Neural progenitor cell (in vitro differentiated cells): ENCODE results near the gene NALCN. TPM values are rescaled to one million over a fixed set of nuclear protein-coding genes. Genes with fewer than 3 reads are reported as not detected.

Experiments
- DNase-seq: peaks from one replicate; pipeline ENCODE4 v3.0.0-alpha.2; 2016; ENCODE audit warnings: low spot score
- H2AFZ ChIP-seq: fragments of 200-600 bp; sonication (generic); replicated peaks from 2 replicates; pipeline ENCODE4 v1.6.1; 2016; ENCODE audit warnings: antibody characterized with exemption
- H3F3A ChIP-seq: fragments of 200-600 bp; sonication (generic); 2 replicates; pipeline ENCODE4 v1.6.1; 2016; ENCODE audit warnings: antibody characterized with exemption, low read depth
- H3K27ac ChIP-seq: fragments of 200-600 bp; sonication (generic); 2 replicates; pipeline ENCODE4 v1.5.1; 2016; ENCODE audit warnings: mild to moderate bottlenecking
- H3K27me3 ChIP-seq: fragments of 200-600 bp; sonication (generic); 2 replicates; pipeline ENCODE4 v1.6.1; 2016; ENCODE audit warnings: mild to moderate bottlenecking, moderate library complexity
- H3K36me3 ChIP-seq: fragments of 200-600 bp; sonication (generic); 2 replicates; pipeline ENCODE4 v1.5.1; 2016
- H3K4me1 ChIP-seq: fragments of 200-600 bp; sonication (generic); 2 replicates; pipeline ENCODE4 v1.6.1; 2016; ENCODE audit warnings: mixed run types
- H3K4me2 ChIP-seq: fragments of 200-600 bp; sonication (generic); 2 replicates; pipeline ENCODE4 v1.6.1; 2016
- H3K4me3 ChIP-seq: fragments of 200-600 bp; sonication (generic); 2 replicates; pipeline ENCODE4 v1.5.1; 2016
- H3K79me2 ChIP-seq: fragments of 200-600 bp; sonication (generic); 2 replicates; pipeline ENCODE4 v1.6.1; 2016; ENCODE audit warnings: low read depth
- H3K9ac ChIP-seq: fragments of 200-600 bp; sonication (generic); 2 replicates; pipeline ENCODE4 v1.6.1; 2016
- H3K9me3 ChIP-seq: fragments of 200-600 bp; sonication (generic); 2 replicates; pipeline ENCODE4 v1.5.1; 2016; ENCODE audit warnings: low read depth
- H4K20me1 ChIP-seq: fragments of 200-600 bp; sonication (generic); 2 replicates; pipeline ENCODE4 v1.6.1; 2016; ENCODE audit warnings: low read depth
- H3K27ac Mint-ChIP-seq: 3 replicates; pipeline ENCODE4 v1.8.0; 2021; ENCODE audit warnings: mixed read lengths
- H3K27me3 Mint-ChIP-seq: 2 replicates; pipeline ENCODE4 v1.8.0; 2022; ENCODE audit warnings: low read depth, mild to moderate bottlenecking, inconsistent platforms, moderate library complexity, mixed read lengths; ENCODE audit not compliant: insufficient read depth
- H3K36me3 Mint-ChIP-seq: 3 replicates; pipeline ENCODE4 v1.8.0; 2021; ENCODE audit warnings: mixed read lengths
- H3K4me1 Mint-ChIP-seq: 3 replicates; pipeline ENCODE4 v1.8.0; 2021; ENCODE audit warnings: mixed read lengths
- H3K4me3 Mint-ChIP-seq: 3 replicates; pipeline ENCODE4 v1.8.0; 2021; ENCODE audit warnings: mild to moderate bottlenecking, moderate library complexity, mixed read lengths
- H3K9me3 Mint-ChIP-seq: 3 replicates; pipeline ENCODE4 v1.8.0; 2020; ENCODE audit warnings: mixed read lengths
- EZH2 ChIP-seq: fragments of 200-600 bp; sonication (generic); IDR thresholded peaks from 2 replicates; pipeline ENCODE4 v1.6.1; 2017; ENCODE audit warnings: antibody characterized with exemption, mild to moderate bottlenecking, moderate library complexity
- EZH2phosphoT487 ChIP-seq: fragments of 200-600 bp; sonication (generic); IDR thresholded peaks from 2 replicates; pipeline ENCODE4 v1.6.1; 2017; ENCODE audit warnings: antibody characterized with exemption
- total RNA-seq: library from RNA; depleted of rRNA; stranded (reverse); fragments of >200 nt; gene quantifications from 2 replicates; pipeline ENCODE4 v1.2.3, GENCODE V29; 2015; ENCODE audit warnings: low replicate concordance
- TF ChIP-seq, protein P1 (sequence below): fragments of 200-600 bp; sonication (generic); IDR thresholded peaks from 2 replicates; pipeline ENCODE4 v1.5.1; 2017; ENCODE audit warnings: antibody characterized with exemption, mild to moderate bottlenecking

The NALCN gene
- total RNA-seq, 1 donor from 2014 or later = 1.1 TPM

DNA sequence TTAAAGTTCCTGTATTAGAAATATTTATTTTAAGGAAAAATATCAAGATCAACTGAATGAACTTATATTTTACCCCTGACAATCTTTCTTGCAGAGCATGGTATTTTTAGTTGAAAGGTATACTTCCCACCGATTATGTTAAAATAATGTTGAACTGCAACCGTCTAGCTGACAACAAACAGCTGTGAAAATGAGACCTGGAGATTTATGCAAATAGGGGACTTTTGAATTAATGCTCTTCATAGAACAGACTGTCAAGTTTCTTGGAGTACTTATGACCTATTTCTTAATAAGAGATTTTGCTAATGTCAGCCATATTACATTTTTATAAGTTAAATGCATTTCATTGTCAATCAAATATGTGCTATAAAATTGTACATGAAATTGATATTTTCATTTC is 210.9 kb downstream of the NALCN start:
- H3K36me3 ChIP-seq = no peaks in the 10 kb centered on the region
- peaks cover 6% of the 10 kb centered on the region for H3K9me3 Mint-ChIP-seq
- no peak overlapping the region for H3K4me3 Mint-ChIP-seq
- no peaks in the 10 kb centered on the region for H4K20me1 ChIP-seq
- H2AFZ ChIP-seq = no peak overlapping the region
- H3K9me3 ChIP-seq = no peaks in the 10 kb centered on the region
- H3K27me3 ChIP-seq = no peaks in the 10 kb centered on the region
- H3K27ac Mint-ChIP-seq = no peak overlapping the region
- DNase-seq = no peak
- no peak overlapping the region for H3K4me2 ChIP-seq
- H3K4me1 Mint-ChIP-seq = no peaks in the 10 kb centered on the region
- H3F3A ChIP-seq = no peaks in the 10 kb centered on the region
- H3K9ac ChIP-seq = no peak overlapping the region
- H3K27ac ChIP-seq = no peak overlapping the region
- no peaks in the 10 kb centered on the region for H3K36me3 Mint-ChIP-seq
- H3K27me3 Mint-ChIP-seq = no peaks in the 10 kb centered on the region
- H3K4me3 ChIP-seq = no peak overlapping the region
- no peaks in the 10 kb centered on the region for H3K4me1 ChIP-seq
- TF ChIP-seq EZH2phosphoT487 (no peak), EZH2 (no peak)
- TF ChIP-seq, protein P1, sequence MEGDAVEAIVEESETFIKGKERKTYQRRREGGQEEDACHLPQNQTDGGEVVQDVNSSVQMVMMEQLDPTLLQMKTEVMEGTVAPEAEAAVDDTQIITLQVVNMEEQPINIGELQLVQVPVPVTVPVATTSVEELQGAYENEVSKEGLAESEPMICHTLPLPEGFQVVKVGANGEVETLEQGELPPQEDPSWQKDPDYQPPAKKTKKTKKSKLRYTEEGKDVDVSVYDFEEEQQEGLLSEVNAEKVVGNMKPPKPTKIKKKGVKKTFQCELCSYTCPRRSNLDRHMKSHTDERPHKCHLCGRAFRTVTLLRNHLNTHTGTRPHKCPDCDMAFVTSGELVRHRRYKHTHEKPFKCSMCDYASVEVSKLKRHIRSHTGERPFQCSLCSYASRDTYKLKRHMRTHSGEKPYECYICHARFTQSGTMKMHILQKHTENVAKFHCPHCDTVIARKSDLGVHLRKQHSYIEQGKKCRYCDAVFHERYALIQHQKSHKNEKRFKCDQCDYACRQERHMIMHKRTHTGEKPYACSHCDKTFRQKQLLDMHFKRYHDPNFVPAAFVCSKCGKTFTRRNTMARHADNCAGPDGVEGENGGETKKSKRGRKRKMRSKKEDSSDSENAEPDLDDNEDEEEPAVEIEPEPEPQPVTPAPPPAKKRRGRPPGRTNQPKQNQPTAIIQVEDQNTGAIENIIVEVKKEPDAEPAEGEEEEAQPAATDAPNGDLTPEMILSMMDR = no peak
- H3K79me2 ChIP-seq = no peaks in the 10 kb centered on the region

- Mint-ChIP-seq H3K9me3 (peaks cover 4% of the 10 kb centered on the region), H3K27me3 (no peaks in the 10 kb centered on the region), H3K4me3 (no peak overlapping the region), H3K4me1 (no peaks in the 10 kb centered on the region), H3K36me3 (no peaks in the 10 kb centered on the region), H3K27ac (no peak overlapping the region)
- Histone ChIP-seq H3K4me1 (no peaks in the 10 kb centered on the region), H3K27me3 (no peaks in the 10 kb centered on the region), H3K4me3 (no peak overlapping the region), H3K36me3 (no peaks in the 10 kb centered on the region), H3K9ac (no peak overlapping the region), H3K27ac (no peak overlapping the region), H3K79me2 (no peaks in the 10 kb centered on the region), H4K20me1 (no peaks in the 10 kb centered on the region), H2AFZ (no peak overlapping the region), H3K4me2 (no peak overlapping the region), H3K9me3 (no peaks in the 10 kb centered on the region), H3F3A (no peaks in the 10 kb centered on the region)
- no peak for TF ChIP-seq EZH2
- TF ChIP-seq EZH2phosphoT487 = no peak
- TF ChIP-seq, protein P1 = no peak
- no peak for DNase-seq
These were observed 211.9 kb downstream of the NALCN start for GRCh38 chr13:101204270-101205020.

- Histone ChIP-seq H3K27ac (no peak overlapping the region), H3F3A (no peaks in the 10 kb centered on the region), H3K27me3 (no peaks in the 10 kb centered on the region), H3K9me3 (no peaks in the 10 kb centered on the region), H3K4me2 (no peak overlapping the region), H3K4me1 (no peaks in the 10 kb centered on the region), H4K20me1 (no peaks in the 10 kb centered on the region), H2AFZ (peak overlapping the region; percentile 95), H3K36me3 (no peaks in the 10 kb centered on the region), H3K79me2 (no peaks in the 10 kb centered on the region), H3K4me3 (no peak overlapping the region), H3K9ac (no peak overlapping the region)
- TF ChIP-seq, protein P1 = peak; percentile 38
- no peak for TF ChIP-seq EZH2phosphoT487
- DNase-seq = peak; percentile 58
- H3K27me3 Mint-ChIP-seq = peaks cover 3% of the 10 kb centered on the region
- H3K27ac Mint-ChIP-seq = no peak overlapping the region
- H3K4me3 Mint-ChIP-seq = no peak overlapping the region
- no peaks in the 10 kb centered on the region for H3K36me3 Mint-ChIP-seq
- no peaks in the 10 kb centered on the region for H3K4me1 Mint-ChIP-seq
- no peaks in the 10 kb centered on the region for H3K9me3 Mint-ChIP-seq
These were observed 213.7 kb downstream of the NALCN start for GRCh38 chr13:101202590-101202989.
